Effector memory CD8-positive, alpha-beta T cell (primary cell): ENCODE measurements around the gene SLC26A8.

Source experiments
- ATAC-seq: fragments of 150-1000 bp; cut with Tn5 transposase; replicated peaks from 2 replicates; pipeline ENCODE4 v1.10.0; 2021; ENCODE audit warnings: mild to moderate bottlenecking, moderate library complexity
- DNase-seq, 3 experiments: peaks; one replicate each; pipeline ENCODE4 v3.0.0; 2021
- H3K27ac Mint-ChIP-seq, 2 donors: one replicate each; pipeline ENCODE4 v1.8.0; 2022; ENCODE audit warnings: mild to moderate bottlenecking in 2 of 2, mixed read lengths in 2 of 2, moderate library complexity in 2 of 2
- H3K27me3 Mint-ChIP-seq, 2 donors: one replicate each; pipeline ENCODE4 v1.8.0; 2022; ENCODE audit warnings: mixed read lengths in 2 of 2
- H3K36me3 Mint-ChIP-seq: one replicate; pipeline ENCODE4 v1.8.0; 2022; ENCODE audit warnings: mild to moderate bottlenecking, moderate library complexity, mixed read lengths; ENCODE audit not compliant: insufficient read depth
- H3K4me1 Mint-ChIP-seq, 2 donors: one replicate each; pipeline ENCODE4 v1.8.0; 2022; ENCODE audit warnings: low read depth in 2 of 2, mixed read lengths in 2 of 2
- H3K4me3 Mint-ChIP-seq, 2 donors: one replicate each; pipeline ENCODE4 v1.8.0; 2022; ENCODE audit warnings: mild to moderate bottlenecking in 2 of 2, mixed read lengths in 2 of 2, moderate library complexity in 2 of 2
- H3K9me3 Mint-ChIP-seq, 2 donors: one replicate each; pipeline ENCODE4 v1.8.0; 2022; ENCODE audit warnings: mixed read lengths in 2 of 2

Gene SLC26A8

DNA sequence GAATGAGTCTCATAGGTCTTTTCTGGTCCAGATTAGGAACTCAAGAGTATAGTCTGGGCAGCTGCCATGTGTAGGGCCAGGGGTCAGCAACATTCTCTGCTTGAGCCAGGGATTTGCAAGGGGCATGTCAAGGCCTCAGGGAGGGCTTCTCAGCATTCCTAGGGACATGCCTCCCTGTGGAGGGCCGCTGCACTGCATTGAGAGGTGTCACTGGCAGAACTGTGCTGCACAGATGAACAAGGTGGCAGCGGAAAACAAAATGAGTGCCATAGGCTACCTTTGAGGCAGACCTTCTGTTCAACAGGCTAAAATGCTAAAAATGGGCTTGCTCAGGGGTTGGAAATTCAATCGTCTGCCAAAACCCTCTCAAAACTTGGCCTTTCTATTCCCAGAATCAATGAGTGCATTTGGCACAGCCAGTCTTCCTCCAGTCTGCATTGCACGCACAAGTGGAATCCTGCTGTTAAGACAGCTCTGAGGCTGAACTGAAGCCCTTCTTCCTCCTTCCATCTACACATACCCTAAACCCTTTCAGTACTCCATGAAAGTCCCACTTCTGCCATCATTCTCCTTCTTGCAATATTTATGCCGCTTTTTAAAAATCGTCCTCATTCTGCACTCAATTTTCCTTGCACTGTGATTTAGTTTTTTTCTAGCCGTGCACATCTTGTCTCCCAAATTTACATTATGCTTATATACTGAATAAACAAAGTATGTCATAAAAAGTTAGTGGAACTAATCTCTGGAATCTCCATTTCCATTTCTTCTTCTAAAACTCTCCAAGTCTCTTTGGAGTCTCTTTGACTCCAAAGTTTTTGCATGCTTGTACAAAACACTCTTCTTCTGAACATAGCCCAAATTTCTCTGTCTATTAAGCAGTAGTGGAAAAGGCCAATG lies 51.7 kb downstream of the SLC26A8 start:
- no peaks in the 10 kb centered on the region for H3K4me1 Mint-ChIP-seq
- DNase-seq = no peak
- no peak overlapping the region for H3K27ac Mint-ChIP-seq
- no peaks in the 10 kb centered on the region for H3K36me3 Mint-ChIP-seq
- no peak for ATAC-seq
- H3K4me3 Mint-ChIP-seq = no peak overlapping the region
- H3K27me3 Mint-ChIP-seq = no peaks in the 10 kb centered on the region
- no peaks in the 10 kb centered on the region for H3K9me3 Mint-ChIP-seq

DNA sequence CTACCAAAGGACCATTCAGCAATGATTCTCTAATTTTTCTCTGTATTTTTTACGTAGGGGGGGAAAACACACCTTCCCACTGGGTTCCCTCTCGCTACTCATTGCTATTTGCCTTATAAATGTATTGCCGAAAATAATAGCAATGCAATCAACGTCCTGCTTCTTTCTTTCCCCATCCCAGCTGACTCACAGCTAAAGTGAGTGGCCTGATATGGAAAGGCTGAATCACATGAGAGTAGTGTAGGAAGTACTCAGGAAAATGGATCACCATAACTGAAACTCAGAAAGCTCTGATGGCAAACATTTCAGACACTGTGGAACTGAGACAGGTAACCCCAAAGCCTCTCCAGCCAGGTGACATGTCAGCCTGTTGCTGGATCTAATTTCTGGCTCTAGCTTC lies 54.3 kb downstream of the SLC26A8 start:
- Mint-ChIP-seq H3K9me3 (no peaks in the 10 kb centered on the region), H3K4me1 (no peaks in the 10 kb centered on the region), H3K27me3 (no peaks in the 10 kb centered on the region), H3K27ac (no peak overlapping the region), H3K36me3 (no peaks in the 10 kb centered on the region), H3K4me3 (no peak overlapping the region)
- ATAC-seq = no peak
- DNase-seq = no peak

DNA sequence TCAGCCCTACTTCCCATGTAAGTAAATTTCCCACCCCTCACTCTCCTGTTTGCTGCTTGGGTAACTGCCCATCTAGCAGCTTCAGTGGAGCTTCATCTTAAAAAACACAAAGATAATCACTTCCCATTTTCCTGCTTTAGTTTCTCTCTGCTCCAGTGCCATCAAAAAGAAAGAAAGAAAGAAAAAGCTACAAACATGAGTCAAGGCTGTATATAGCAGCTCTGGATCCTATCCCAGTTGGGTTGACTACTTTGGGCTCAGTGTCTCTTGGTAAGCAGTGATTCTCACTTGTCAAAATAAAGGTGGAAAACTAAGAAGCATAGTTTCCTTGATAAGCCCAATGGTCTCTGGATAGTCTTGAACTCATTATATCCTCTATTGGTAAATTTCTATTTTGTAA lies 54.8 kb downstream of the SLC26A8 start:
- DNase-seq (no peak), ATAC-seq (no peak)
- Mint-ChIP-seq H3K27ac (no peak overlapping the region), H3K4me3 (no peak overlapping the region), H3K27me3 (no peaks in the 10 kb centered on the region), H3K9me3 (no peaks in the 10 kb centered on the region), H3K4me1 (no peaks in the 10 kb centered on the region), H3K36me3 (no peaks in the 10 kb centered on the region)

DNA sequence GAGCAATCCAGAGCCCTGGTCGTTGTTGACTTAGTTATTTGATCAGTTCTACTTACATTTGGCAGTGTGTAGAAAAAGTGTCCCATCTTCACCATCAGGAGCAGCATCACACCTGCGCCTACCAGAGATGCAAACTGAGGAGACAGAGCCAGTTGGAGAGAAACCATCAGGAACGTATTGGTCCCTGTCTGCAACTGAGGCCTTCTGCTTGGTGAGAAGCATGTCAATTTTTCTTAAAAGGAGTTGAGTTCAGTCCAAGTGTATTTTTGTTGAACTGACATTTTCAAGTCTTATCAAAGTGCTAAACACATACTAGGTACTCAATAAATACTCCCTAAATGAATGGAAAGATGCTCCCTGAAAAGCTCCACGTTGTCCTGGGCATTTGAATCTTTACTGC lies 55.6 kb downstream of the SLC26A8 start:
- Mint-ChIP-seq H3K4me3 (no peak overlapping the region), H3K4me1 (no peaks in the 10 kb centered on the region), H3K27ac (no peak overlapping the region), H3K9me3 (no peaks in the 10 kb centered on the region), H3K36me3 (no peaks in the 10 kb centered on the region), H3K27me3 (no peaks in the 10 kb centered on the region)
- DNase-seq (no peak), ATAC-seq (no peak)

DNA sequence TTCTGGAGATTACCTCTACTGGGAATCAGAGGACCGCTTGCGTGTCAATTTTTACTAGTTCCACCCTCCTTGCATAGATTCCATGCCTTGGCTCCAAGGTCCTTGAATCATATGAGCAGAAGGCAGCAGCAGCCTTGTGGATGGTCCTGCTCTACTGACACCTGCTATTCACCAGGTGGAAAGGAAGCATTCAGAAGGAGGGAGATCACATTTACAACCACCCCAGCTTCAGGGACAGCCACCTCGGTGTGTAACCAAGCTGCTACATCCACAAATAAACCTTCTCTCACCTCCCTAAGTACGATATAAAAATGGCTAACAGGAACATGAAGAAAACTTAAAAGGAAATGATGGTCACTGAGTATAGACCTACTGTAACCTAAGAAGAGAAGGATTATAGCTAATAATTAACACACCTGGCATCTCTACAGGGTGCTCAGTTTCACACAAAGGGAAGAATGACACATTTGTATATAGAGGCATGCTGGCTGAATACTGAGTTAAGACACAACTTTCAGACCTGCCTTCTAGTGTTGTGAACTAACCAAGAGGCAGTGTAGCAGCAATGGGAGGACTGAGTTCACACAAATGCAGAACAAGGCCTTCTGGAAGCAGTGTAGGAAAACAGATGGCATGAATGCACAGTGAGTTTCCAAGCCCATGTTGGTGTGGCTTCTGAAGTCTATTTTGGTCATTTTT lies 57.2 kb downstream of the SLC26A8 start:
- H3K9me3 Mint-ChIP-seq = no peaks in the 10 kb centered on the region
- H3K27ac Mint-ChIP-seq = no peak overlapping the region
- H3K4me3 Mint-ChIP-seq = no peak overlapping the region
- H3K36me3 Mint-ChIP-seq = no peaks in the 10 kb centered on the region
- ATAC-seq (no peak), DNase-seq (no peak)
- H3K27me3 Mint-ChIP-seq = peaks cover 0 to 11% of the 10 kb centered on the region in 2 donors
- no peaks in the 10 kb centered on the region for H3K4me1 Mint-ChIP-seq

DNA sequence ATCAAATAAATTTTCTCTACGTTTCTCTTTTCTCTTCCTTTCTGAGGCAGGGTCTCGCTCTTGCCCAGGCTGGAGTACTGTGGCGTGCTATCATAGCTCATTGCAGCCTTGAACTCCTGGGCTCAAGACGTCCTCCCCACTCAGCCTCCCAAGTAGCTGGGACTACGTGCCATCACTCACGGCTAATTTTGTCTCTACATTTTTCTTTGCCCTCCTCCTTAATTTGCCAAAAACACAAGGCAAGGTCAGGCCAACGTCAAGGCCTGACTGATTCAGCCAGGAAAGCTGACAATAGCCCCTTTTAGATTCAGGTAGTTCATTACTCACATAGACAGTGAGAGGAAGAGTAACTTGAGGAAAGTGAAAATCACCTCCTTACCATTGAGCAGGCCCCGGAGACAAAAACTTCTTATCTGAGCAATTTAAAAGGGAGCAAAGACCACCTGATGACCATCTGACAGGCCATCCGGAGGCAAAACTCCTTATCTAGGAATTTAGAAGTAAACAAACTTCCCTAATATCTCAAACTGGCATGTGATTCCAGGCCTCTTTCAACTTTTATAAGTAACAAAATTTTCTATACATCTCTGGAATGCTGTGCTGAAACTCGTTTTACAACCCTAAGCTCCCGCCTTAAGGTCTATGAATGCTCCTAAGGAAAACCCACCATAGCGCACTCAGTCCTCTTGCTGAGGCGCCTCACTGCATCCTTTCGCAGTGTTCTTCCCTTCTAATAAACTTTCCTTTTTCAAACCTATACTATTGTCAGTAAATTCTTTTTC lies 61.5 kb downstream of the SLC26A8 start:
- Mint-ChIP-seq H3K4me1 (no peaks in the 10 kb centered on the region), H3K36me3 (no peaks in the 10 kb centered on the region), H3K27ac (no peak overlapping the region), H3K4me3 (no peak overlapping the region), H3K9me3 (no peaks in the 10 kb centered on the region), H3K27me3 (peaks cover 29 to 50% of the 10 kb centered on the region in 2 donors)
- ATAC-seq = no peak
- no peak for DNase-seq

DNA sequence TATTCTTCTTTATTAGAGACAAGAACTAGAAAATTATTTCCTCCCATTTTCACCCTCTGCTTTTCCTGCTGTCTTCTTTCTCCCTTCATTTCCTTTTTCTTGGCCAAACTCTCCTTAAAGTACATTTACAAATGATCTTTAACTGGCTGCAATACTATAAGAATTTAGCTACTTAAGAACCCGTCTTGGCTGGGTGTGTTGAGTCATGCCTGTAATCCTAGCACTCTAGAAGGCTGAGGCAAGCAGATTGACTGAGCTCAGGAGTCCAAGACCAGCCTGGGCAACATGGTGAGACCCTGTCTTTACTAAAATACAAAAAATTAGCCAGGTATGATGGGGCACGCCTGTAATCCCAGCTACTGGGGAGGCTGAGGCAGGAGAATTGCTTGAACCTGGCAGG lies 64.3 kb downstream of the SLC26A8 start:
- H3K4me3 Mint-ChIP-seq = no peak overlapping the region
- no peak for ATAC-seq
- H3K36me3 Mint-ChIP-seq = no peaks in the 10 kb centered on the region
- no peaks in the 10 kb centered on the region for H3K9me3 Mint-ChIP-seq
- H3K27ac Mint-ChIP-seq = no peak overlapping the region
- no peak for DNase-seq
- no peaks in the 10 kb centered on the region for H3K4me1 Mint-ChIP-seq
- H3K27me3 Mint-ChIP-seq = peaks cover 34 to 67% of the 10 kb centered on the region in 2 donors

DNA sequence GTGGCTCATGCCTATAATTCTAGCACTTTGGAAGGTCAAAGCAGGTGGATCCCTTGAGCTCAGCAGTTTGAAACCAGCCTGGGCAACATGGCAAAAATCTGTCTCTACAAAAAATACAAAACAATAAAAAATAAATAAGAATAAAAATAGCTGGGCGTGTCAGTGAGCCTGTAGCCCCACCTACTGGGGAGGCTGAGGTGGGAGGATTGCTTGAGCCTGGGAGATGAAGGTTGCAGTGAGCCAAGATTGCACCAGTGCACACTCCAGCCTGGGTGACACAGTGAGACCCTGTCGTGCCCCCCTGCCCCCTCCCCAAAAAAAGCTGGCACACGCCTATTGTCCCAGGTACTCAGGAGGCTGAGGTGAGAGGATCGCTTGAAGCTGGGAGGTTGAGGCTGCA lies 68.5 kb downstream of the SLC26A8 start:
- Mint-ChIP-seq H3K4me3 (no peak overlapping the region), H3K9me3 (no peaks in the 10 kb centered on the region), H3K27me3 (peaks cover 24 to 44% of the 10 kb centered on the region in 2 donors), H3K27ac (no peak overlapping the region), H3K36me3 (no peaks in the 10 kb centered on the region), H3K4me1 (no peaks in the 10 kb centered on the region)
- ATAC-seq (no peak), DNase-seq (no peak)

DNA sequence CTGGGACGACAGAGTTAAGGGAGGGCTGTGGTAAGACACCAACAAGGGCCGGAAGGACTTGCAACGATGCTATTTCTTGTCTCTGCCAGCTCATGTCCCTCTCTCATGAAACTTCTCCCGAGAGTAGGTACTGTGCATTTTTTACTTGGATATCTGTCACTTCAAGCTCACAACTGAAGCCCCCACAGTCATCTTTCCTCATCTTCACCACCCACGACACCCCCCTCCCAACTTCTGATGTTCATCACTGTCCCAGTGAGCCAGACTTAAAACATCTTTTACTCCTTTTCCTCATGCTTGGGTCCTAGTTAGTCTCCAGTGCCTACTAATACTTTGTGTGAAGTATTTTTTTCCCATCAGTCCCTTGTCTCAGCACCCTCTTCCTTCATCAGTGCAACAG lies 68.9 kb downstream of the SLC26A8 start:
- Mint-ChIP-seq H3K4me1 (no peaks in the 10 kb centered on the region), H3K27ac (no peak overlapping the region), H3K36me3 (no peaks in the 10 kb centered on the region), H3K9me3 (no peaks in the 10 kb centered on the region), H3K27me3 (peaks cover 20 to 39% of the 10 kb centered on the region in 2 donors), H3K4me3 (no peak overlapping the region)
- ATAC-seq = no peak
- no peak for DNase-seq

DNA sequence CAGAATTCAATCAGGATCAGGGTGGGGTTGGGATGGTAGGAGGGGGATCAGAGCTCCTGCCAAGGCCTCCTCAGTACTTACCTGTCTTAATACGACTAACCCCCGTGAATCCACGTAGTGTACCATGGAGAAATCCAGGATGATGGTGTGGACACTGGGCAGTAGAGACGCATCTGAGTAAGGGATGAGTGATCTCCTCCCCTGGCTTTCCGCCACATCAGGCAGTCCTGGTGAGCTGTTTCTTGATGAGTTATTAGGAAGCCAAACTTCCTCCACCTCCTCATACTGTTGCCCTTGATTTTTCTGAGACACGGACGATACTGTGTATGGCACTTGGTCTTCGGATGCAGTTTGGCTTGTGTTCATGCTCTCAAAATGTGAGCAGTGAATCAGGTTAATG lies 69.4 kb downstream of the SLC26A8 start:
- Mint-ChIP-seq H3K36me3 (no peaks in the 10 kb centered on the region), H3K27ac (no peak overlapping the region), H3K9me3 (no peaks in the 10 kb centered on the region), H3K27me3 (peaks cover 20 to 37% of the 10 kb centered on the region in 2 donors), H3K4me1 (no peaks in the 10 kb centered on the region), H3K4me3 (no peak overlapping the region)
- ATAC-seq (no peak), DNase-seq (no peak)

DNA sequence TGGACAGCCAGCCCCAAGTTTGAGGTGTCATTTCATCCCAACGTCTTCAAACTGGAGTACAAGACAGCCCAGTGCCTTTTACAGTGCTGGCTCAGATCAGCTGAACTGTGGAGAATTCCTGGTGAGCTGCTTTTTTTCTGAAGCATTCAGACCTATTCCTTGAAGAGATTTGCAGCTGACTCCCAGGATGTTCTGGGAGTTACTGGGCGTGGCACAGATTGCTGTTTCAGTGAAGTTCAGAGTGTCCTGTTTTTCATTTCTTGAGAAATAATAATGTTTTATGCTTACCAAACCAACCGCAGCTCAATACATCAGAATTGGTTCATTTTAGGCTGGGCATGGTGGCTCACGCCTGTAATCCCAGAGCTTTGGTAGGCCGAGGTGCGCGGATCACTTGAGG lies 70.1 kb downstream of the SLC26A8 start:
- no peaks in the 10 kb centered on the region for H3K9me3 Mint-ChIP-seq
- H3K27me3 Mint-ChIP-seq = peaks cover 19 to 31% of the 10 kb centered on the region in 2 donors
- DNase-seq (no peak), ATAC-seq (no peak)
- no peaks in the 10 kb centered on the region for H3K4me1 Mint-ChIP-seq
- H3K36me3 Mint-ChIP-seq = no peaks in the 10 kb centered on the region
- no peak overlapping the region for H3K27ac Mint-ChIP-seq
- no peak overlapping the region for H3K4me3 Mint-ChIP-seq

DNA sequence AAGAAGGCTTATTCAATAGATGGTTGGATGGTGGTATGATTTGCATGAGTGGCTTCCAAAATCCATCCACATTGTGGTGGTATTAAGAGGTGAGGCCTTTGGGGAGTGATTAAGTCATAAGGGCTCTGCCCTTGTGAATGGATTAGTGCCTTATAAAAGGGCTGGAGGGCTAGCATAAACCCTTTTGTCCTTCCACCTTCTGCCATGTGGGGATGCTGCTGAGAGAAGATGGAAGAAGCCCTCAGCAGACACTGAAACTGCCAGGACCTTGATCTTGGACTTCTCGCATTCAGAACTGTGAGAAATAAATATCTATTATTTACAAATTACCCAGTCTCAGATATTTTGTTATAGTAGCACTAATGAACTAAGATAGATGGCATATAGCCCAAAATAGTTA lies 75.7 kb downstream of the SLC26A8 start:
- Mint-ChIP-seq H3K36me3 (no peaks in the 10 kb centered on the region), H3K4me3 (no peak overlapping the region), H3K27me3 (peaks cover 0 to 1% of the 10 kb centered on the region in 2 donors), H3K27ac (no peak overlapping the region), H3K9me3 (no peaks in the 10 kb centered on the region), H3K4me1 (no peaks in the 10 kb centered on the region)
- DNase-seq (no peak), ATAC-seq (no peak)

DNA sequence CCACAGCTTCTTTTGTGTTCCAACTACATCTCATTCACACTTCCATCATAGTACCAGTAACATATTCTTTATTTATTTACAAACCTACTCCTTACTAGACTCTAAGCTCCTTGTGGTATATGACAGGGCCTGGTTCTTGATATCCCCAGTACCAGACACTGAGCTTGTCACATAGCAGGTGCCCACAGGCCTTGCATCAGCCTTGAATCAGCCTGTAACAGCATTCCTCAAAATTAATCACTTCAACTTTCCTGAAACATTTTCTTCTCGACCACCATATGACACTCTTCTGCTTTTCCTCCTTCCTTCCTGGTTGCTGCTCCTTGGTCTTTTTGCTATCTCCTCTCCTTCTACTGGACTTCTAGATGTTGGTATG lies 78.8 kb downstream of the SLC26A8 start:
- H3K9me3 Mint-ChIP-seq = no peaks in the 10 kb centered on the region
- DNase-seq (no peak), ATAC-seq (no peak)
- H3K4me3 Mint-ChIP-seq = no peak overlapping the region
- no peaks in the 10 kb centered on the region for H3K4me1 Mint-ChIP-seq
- H3K27ac Mint-ChIP-seq = no peak overlapping the region
- peaks cover 0 to 22% of the 10 kb centered on the region in 2 donors for H3K27me3 Mint-ChIP-seq
- H3K36me3 Mint-ChIP-seq = no peaks in the 10 kb centered on the region
